Mucosa of rectum (tissue), 2 donors: Measurements from ENCODE around the gene NKX2-3.

ENCODE experiments used
- H3K27ac ChIP-seq, 2 donors: one replicate each; pipeline ENCODE4 v1.7.0; 2013; ENCODE audit warnings: inconsistent platforms in 2 of 2, low read depth in 2 of 2, low read length in 2 of 2
- H3K27me3 ChIP-seq, 2 donors: one replicate each; pipeline ENCODE4 v1.7.0; 2013; ENCODE audit warnings: low read length in 2 of 2; ENCODE audit not compliant: control insufficient read depth in 2 of 2, insufficient read depth in 2 of 2
- H3K36me3 ChIP-seq, 2 donors: one replicate each; pipeline ENCODE4 v1.7.0; 2013; ENCODE audit warnings: low read length in 2 of 2; ENCODE audit not compliant: control insufficient read depth in 2 of 2, insufficient read depth in 2 of 2
- H3K4me1 ChIP-seq, 2 donors: one replicate each; pipeline ENCODE4 v1.7.0; 2013; ENCODE audit warnings: low read length in 2 of 2, mild to moderate bottlenecking in 1 of 2; ENCODE audit not compliant: control insufficient read depth in 2 of 2, insufficient read depth in 2 of 2
- H3K4me3 ChIP-seq, 2 donors: one replicate each; pipeline ENCODE4 v1.7.0; 2013; ENCODE audit warnings: low read length in 2 of 2
- H3K9ac ChIP-seq, 2 donors: one replicate each; pipeline ENCODE4 v1.7.0; 2013; ENCODE audit warnings: low read length in 2 of 2, low read depth in 1 of 2, mild to moderate bottlenecking in 1 of 2
- H3K9me3 ChIP-seq, 2 donors: one replicate each; pipeline ENCODE4 v1.7.0; 2013; ENCODE audit warnings: low read length in 2 of 2; ENCODE audit not compliant: control insufficient read depth in 2 of 2
- donor health status: healthy.
- donor health status: Normal muscosa, but diverticular disease.

Gene NKX2-3

DNA sequence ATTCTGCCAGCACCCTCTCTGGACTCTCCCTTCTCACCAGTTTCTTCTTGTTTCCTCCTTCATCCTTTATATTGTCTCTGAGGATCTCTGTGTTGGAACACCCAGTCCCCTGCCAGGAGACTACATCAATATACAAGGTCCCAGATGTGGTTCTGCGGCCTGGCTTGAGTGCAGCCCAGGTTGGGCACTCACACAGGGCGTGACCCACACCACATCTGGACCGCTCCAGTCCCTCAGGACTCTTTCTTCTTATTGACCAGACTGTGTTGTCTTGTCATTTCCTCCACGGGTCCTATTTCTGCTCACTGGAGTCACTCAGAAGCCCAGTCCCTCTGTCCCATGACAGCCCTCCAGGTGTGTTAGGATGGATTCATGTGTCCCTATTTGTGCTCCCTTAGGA is 26.0 kb downstream of the NKX2-3 start:
- Histone ChIP-seq H3K9ac (no peak overlapping the region), H3K36me3 (no peaks in the 10 kb centered on the region), H3K4me1 (no peaks in the 10 kb centered on the region), H3K9me3 (no peaks in the 10 kb centered on the region), H3K27ac (no peak overlapping the region), H3K4me3 (no peak overlapping the region), H3K27me3 (peaks cover 2 to 9% of the 10 kb centered on the region in 2 donors)

DNA sequence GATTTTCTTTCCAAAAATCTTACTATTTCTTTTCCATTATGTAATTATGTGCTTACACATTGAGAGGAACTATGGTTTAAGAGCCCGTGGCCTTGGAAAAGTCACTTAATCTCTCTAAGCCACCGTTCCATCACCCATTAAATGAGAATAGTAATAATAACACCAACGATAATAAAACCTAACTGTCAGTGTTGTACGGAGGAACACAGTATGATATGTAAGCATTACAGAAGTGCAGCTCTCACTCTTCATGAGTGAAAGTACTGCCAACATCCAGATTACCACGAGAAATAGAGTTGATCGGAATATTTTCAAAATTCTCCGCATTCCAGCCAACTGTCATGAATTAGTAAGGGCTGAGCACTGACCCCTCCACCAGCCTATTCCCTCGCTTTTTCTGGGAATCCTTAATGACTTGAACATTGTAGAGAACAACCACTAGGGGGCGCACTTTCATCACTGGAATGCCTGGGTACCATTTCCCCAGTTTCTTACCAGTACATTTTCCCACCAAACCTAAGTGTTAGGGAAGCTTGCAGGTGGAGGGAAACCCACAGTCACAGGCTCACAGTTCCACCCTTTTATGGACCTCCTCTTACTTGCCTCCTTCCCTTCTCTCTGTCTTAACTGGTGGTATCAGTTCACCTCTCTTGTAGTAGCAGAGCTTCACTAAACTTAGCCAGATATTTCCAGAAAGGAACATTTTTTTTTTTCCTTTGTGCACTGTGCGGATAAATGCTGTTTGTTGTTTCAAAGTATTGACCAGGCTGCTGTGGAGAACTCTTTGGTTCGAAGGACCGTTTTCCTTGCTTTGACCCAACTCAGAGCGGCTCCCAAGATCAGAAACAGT is 27.8 kb downstream of the NKX2-3 start:
- Histone ChIP-seq H3K4me3 (no peak overlapping the region), H3K36me3 (no peaks in the 10 kb centered on the region), H3K27ac (no peak overlapping the region), H3K9me3 (no peaks in the 10 kb centered on the region), H3K9ac (no peak overlapping the region), H3K27me3 (peaks cover 0 to 2% of the 10 kb centered on the region in 2 donors), H3K4me1 (peaks cover 0 to 2% of the 10 kb centered on the region in 2 donors)

DNA sequence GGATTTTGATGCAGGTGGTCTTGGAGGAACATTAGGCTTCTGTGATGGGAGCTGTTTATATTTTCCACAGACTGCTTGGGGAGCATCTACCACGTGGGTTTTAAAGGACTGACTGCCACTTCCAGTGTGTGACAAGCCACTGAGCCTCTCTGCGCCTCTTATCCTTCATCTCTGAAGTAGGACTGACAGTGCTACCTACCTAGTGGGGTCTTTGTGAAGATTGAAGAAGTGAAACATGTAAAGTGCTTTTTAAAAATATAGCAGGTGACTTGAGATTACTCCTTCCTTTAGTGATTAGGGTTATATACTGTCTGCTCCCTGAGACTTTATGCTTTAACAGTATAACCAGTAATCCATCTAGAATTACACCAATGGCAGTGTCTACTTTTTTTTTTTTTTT is 29.9 kb downstream of the NKX2-3 start:
- Histone ChIP-seq H3K9me3 (no peaks in the 10 kb centered on the region), H3K36me3 (no peaks in the 10 kb centered on the region), H3K4me1 (peaks cover 0 to 2% of the 10 kb centered on the region in 2 donors), H3K4me3 (no peak overlapping the region), H3K27ac (no peak overlapping the region), H3K27me3 (no peaks in the 10 kb centered on the region), H3K9ac (no peak overlapping the region)

DNA sequence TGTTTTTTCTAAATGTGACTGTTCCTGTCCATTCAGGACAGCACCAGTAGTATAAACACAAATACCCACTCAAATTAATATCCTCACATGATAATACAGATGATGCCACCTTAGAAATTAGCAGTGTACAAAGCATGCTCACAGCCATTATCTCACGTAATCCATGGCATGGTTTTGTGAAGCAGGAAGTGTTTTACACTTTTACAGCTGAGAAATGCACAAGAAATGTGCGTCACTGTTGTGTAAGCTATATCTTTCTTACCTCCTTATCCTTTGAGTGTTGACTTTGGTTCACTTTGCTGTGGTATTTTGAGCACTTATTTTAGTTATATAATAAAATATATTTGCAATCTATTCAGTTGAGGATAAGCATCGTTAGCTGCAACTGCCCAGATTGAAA is 31.6 kb downstream of the NKX2-3 start:
- no peak overlapping the region for H3K27ac ChIP-seq
- H3K9ac ChIP-seq, result no peak overlapping the region
- no peaks in the 10 kb centered on the region for H3K36me3 ChIP-seq
- no peaks in the 10 kb centered on the region for H3K27me3 ChIP-seq
- H3K4me3 ChIP-seq, result no peak overlapping the region
- H3K4me1 ChIP-seq, result peaks cover 0 to 2% of the 10 kb centered on the region in 2 donors
- no peaks in the 10 kb centered on the region for H3K9me3 ChIP-seq

DNA sequence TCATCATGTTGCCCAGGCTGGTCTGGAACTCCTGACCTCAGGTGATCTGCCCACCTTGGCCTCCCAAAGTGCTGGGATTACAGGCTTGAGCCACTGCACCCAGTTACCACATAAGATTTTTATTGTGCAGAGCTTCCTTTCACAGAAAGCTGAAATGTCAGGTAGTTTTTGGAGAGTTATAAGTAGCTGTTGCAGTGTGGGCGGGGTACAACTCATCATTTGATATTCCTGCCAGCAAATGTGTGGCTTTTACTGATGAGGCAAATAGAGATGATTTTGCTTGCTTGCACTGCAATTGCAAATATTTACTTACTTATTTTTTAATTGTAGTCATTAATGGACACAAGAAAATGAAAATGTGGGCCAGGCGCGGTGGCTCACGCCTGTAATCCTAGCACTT is 32.4 kb downstream of the NKX2-3 start:
- H3K9me3 ChIP-seq, result no peaks in the 10 kb centered on the region
- H3K4me1 ChIP-seq, result peaks cover 0 to 2% of the 10 kb centered on the region in 2 donors
- H3K36me3 ChIP-seq, result no peaks in the 10 kb centered on the region
- no peak overlapping the region for H3K27ac ChIP-seq
- no peak overlapping the region for H3K9ac ChIP-seq
- no peak overlapping the region for H3K4me3 ChIP-seq
- H3K27me3 ChIP-seq, result no peaks in the 10 kb centered on the region

DNA sequence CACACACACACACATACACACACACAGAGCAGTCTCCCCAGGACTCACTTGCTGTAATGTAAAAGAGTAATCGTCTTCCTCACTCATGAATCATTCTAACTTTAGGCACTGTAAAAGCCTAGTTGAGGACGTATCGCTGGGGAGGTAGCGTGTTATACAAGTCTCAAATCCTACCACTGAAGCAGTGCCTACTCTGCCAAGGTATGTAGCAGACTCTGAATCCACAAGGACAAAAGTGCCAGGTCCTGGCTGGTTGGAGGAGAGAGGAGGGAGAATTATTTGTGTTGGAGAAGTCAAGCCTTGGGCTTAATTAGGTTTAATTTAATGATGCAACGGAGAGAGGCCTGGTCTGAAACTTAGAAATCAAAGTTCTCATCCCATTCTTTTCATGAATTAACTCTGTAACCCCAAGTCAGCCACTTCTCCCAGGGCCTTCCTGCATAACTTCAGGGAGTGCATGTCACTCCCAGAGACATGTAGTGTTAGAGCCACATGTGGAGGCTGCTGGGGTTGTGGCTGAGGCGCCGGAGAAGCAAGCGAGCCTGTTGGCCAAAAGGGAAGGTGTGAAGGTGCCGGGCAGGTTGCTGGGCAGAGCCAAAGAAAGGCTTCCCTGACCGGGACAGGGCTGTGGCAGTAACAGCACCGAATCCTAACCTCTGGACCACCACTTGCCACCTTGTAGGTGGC is 36.7 kb downstream of the NKX2-3 start:
- Histone ChIP-seq H3K36me3 (no peaks in the 10 kb centered on the region), H3K27ac (no peak overlapping the region), H3K27me3 (no peaks in the 10 kb centered on the region), H3K9me3 (no peaks in the 10 kb centered on the region), H3K9ac (no peak overlapping the region), H3K4me3 (no peak overlapping the region), H3K4me1 (no peaks in the 10 kb centered on the region)

DNA sequence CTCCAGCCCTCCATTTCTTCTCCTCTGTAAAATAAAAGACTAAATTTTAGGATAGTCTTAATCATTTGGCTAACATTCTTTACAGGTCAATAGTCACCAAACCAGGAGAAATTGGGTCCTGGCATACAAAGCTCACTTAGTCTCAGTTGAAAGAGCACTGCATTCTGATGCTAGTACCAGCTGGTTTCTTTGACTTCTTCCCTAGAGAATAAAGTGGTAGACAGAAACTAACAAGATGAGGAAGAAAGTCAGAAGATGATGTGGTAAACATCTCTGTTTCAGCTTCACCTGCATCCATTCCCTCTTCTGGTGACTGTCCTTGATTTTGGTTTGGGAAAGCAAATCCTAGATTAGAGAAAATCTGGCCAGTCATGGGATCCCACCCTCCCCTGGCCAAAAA is 37.2 kb downstream of the NKX2-3 start:
- Histone ChIP-seq H3K9me3 (no peaks in the 10 kb centered on the region), H3K36me3 (no peaks in the 10 kb centered on the region), H3K4me3 (no peak overlapping the region), H3K4me1 (no peaks in the 10 kb centered on the region), H3K9ac (no peak overlapping the region), H3K27me3 (no peaks in the 10 kb centered on the region), H3K27ac (no peak overlapping the region)

DNA sequence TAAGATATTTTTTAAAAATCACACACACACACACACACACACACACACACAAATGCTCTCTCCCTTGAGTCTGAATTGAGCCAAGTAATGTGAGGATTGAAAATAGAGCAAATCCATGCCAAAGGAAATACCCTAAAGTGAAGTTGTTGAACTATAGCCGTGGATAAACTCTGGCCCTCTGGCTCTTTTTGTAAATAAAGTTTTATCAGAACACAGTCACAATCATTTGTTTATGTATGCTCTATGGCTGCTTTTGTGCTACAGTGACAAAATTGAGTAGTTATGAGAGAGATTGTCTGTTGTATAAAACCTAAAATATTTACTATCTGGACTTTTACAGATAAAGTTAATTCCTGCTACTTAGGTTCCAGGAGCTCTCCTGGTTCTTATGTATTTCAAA is 39.1 kb downstream of the NKX2-3 start:
- Histone ChIP-seq H3K36me3 (no peaks in the 10 kb centered on the region), H3K4me3 (no peak overlapping the region), H3K27me3 (no peaks in the 10 kb centered on the region), H3K27ac (no peak overlapping the region), H3K4me1 (no peaks in the 10 kb centered on the region), H3K9me3 (no peaks in the 10 kb centered on the region), H3K9ac (no peak overlapping the region)

DNA sequence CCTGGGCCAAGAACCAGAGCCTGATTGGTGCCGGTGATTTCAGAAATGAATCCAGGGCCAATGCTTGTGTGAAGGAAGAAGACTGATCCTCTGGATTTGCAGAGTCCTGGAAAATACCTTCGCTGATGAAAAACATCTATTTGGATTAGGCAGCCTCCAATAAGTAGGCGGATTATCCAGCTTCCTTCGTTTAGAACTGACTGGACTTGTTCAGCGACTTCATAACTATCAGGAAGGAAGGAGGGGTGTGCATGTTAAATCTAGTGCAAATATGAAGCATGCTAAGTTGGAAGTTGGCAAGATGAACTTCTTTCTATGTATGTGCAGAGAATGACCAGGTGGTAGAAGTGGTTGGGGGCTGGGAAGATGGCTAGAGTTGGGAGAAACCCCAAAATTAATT is 41.0 kb downstream of the NKX2-3 start:
- Histone ChIP-seq H3K4me1 (no peaks in the 10 kb centered on the region), H3K27me3 (peaks cover 0 to 5% of the 10 kb centered on the region in 2 donors), H3K9ac (no peak overlapping the region), H3K9me3 (no peaks in the 10 kb centered on the region), H3K27ac (no peak overlapping the region), H3K36me3 (no peaks in the 10 kb centered on the region), H3K4me3 (no peak overlapping the region)

DNA sequence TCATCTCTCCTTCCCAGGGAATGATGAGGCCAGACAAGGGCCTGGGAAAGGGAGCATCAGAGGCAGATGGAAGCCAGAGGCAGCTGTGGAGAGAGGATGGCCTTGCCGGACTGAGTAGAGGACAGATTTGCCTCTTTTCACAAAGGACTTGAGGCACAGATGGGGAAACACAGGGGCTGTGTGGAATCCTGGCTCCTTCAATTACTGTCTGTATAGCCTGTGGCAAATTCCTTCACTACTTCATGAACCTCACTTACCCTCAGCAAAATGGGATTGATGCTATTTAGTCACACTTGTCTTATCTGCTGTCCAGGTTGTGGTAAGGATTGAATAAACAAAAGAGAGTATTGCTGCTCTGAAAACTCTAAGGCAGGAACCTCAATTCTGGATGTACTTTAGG is 47.2 kb downstream of the NKX2-3 start:
- no peak overlapping the region for H3K27ac ChIP-seq
- H3K36me3 ChIP-seq, result no peaks in the 10 kb centered on the region
- H3K9ac ChIP-seq, result no peak overlapping the region
- H3K9me3 ChIP-seq, result no peaks in the 10 kb centered on the region
- no peak overlapping the region for H3K4me3 ChIP-seq
- H3K4me1 ChIP-seq, result no peaks in the 10 kb centered on the region
- peaks cover 0 to 5% of the 10 kb centered on the region in 2 donors for H3K27me3 ChIP-seq
